Liver (tissue), 3 donors: Measurements from ENCODE around the gene FITM1.

Experiments used
- FOXA1 ChIP-seq: IDR thresholded peaks from 2 replicates; pipeline ENCODE4 v1.6.1; 2016; ENCODE audit warnings: antibody characterized with exemption
- FOXA2 ChIP-seq: IDR thresholded peaks from 2 replicates; pipeline ENCODE4 v1.6.1; 2016; ENCODE audit warnings: antibody characterized with exemption
- HNF4G ChIP-seq: IDR thresholded peaks from 2 replicates; pipeline ENCODE4 v1.6.1; 2016; ENCODE audit warnings: antibody characterized with exemption
- SP1 ChIP-seq: IDR thresholded peaks from 2 replicates; pipeline ENCODE4 v1.6.1; 2018; ENCODE audit warnings: antibody characterized with exemption, mild to moderate bottlenecking
- TAF1 ChIP-seq: conservative IDR thresholded peaks from 2 replicates; pipeline ENCODE4 v1.6.1; 2016; ENCODE audit warnings: antibody characterized with exemption, mild to moderate bottlenecking
- YY1 ChIP-seq: IDR thresholded peaks from 2 replicates; pipeline ENCODE4 v1.6.1; 2016; ENCODE audit warnings: antibody characterized with exemption, mild to moderate bottlenecking
- TF ChIP-seq, protein P1 (sequence below): IDR thresholded peaks from 2 replicates; pipeline ENCODE4 v1.6.1; 2016; ENCODE audit warnings: antibody characterized with exemption, mild to moderate bottlenecking
- TF ChIP-seq, protein P2 (sequence below): fragments of 150-350 bp; IDR thresholded peaks from 2 replicates; pipeline ENCODE4 v1.5.1; 2017; ENCODE audit warnings: improper control_type of control experiment, low read depth, low read length; ENCODE audit not compliant: missing input control
- TF ChIP-seq, protein P3 (sequence below): IDR thresholded peaks from 2 replicates; pipeline ENCODE4 v1.6.1; 2016; ENCODE audit warnings: antibody characterized with exemption
- donor health status: healthy.
- donor health status: healthy.

GRCh38 chr14:24144451-24144850 lies 14.0 kb downstream of the FITM1 start:
- TF ChIP-seq, protein P1, sequence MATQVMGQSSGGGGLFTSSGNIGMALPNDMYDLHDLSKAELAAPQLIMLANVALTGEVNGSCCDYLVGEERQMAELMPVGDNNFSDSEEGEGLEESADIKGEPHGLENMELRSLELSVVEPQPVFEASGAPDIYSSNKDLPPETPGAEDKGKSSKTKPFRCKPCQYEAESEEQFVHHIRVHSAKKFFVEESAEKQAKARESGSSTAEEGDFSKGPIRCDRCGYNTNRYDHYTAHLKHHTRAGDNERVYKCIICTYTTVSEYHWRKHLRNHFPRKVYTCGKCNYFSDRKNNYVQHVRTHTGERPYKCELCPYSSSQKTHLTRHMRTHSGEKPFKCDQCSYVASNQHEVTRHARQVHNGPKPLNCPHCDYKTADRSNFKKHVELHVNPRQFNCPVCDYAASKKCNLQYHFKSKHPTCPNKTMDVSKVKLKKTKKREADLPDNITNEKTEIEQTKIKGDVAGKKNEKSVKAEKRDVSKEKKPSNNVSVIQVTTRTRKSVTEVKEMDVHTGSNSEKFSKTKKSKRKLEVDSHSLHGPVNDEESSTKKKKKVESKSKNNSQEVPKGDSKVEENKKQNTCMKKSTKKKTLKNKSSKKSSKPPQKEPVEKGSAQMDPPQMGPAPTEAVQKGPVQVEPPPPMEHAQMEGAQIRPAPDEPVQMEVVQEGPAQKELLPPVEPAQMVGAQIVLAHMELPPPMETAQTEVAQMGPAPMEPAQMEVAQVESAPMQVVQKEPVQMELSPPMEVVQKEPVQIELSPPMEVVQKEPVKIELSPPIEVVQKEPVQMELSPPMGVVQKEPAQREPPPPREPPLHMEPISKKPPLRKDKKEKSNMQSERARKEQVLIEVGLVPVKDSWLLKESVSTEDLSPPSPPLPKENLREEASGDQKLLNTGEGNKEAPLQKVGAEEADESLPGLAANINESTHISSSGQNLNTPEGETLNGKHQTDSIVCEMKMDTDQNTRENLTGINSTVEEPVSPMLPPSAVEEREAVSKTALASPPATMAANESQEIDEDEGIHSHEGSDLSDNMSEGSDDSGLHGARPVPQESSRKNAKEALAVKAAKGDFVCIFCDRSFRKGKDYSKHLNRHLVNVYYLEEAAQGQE: no peak
- TF ChIP-seq, protein P2, sequence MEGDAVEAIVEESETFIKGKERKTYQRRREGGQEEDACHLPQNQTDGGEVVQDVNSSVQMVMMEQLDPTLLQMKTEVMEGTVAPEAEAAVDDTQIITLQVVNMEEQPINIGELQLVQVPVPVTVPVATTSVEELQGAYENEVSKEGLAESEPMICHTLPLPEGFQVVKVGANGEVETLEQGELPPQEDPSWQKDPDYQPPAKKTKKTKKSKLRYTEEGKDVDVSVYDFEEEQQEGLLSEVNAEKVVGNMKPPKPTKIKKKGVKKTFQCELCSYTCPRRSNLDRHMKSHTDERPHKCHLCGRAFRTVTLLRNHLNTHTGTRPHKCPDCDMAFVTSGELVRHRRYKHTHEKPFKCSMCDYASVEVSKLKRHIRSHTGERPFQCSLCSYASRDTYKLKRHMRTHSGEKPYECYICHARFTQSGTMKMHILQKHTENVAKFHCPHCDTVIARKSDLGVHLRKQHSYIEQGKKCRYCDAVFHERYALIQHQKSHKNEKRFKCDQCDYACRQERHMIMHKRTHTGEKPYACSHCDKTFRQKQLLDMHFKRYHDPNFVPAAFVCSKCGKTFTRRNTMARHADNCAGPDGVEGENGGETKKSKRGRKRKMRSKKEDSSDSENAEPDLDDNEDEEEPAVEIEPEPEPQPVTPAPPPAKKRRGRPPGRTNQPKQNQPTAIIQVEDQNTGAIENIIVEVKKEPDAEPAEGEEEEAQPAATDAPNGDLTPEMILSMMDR: no peak
- TF ChIP-seq HNF4G (no peak), TAF1 (no peak), SP1 (no peak), FOXA1 (no peak), YY1 (no peak), FOXA2 (no peak)
- TF ChIP-seq, protein P3, sequence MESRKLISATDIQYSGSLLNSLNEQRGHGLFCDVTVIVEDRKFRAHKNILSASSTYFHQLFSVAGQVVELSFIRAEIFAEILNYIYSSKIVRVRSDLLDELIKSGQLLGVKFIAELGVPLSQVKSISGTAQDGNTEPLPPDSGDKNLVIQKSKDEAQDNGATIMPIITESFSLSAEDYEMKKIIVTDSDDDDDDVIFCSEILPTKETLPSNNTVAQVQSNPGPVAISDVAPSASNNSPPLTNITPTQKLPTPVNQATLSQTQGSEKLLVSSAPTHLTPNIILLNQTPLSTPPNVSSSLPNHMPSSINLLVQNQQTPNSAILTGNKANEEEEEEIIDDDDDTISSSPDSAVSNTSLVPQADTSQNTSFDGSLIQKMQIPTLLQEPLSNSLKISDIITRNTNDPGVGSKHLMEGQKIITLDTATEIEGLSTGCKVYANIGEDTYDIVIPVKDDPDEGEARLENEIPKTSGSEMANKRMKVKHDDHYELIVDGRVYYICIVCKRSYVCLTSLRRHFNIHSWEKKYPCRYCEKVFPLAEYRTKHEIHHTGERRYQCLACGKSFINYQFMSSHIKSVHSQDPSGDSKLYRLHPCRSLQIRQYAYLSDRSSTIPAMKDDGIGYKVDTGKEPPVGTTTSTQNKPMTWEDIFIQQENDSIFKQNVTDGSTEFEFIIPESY: no peak
